H9 (cell line): ENCODE results near the gene HS3ST3B1. TPM values are rescaled to one million over a fixed set of nuclear protein-coding genes. Genes with fewer than 3 reads are reported as not detected.

Experiments
- DNase-seq: peaks from one replicate; pipeline ENCODE4 v3.0.0-alpha.2; 2017
- H2AFZ ChIP-seq: one replicate; pipeline ENCODE4 v1.6.1; 2013; ENCODE audit warnings: mild to moderate bottlenecking, low read length, control low read depth, moderate library complexity
- H2AK5ac ChIP-seq: 2 replicates; pipeline ENCODE4 v1.6.1; 2013; ENCODE audit warnings: low read length, control low read depth, mixed read lengths; ENCODE audit not compliant: insufficient read length
- H2BK120ac ChIP-seq: one replicate; pipeline ENCODE4 v1.6.1; 2013; ENCODE audit warnings: low read depth, mild to moderate bottlenecking, low read length, control low read depth, inconsistent platforms; ENCODE audit not compliant: poor library complexity, severe bottlenecking
- H2BK12ac ChIP-seq: 2 replicates; pipeline ENCODE4 v1.6.1; 2013; ENCODE audit warnings: low read length, control low read depth, mixed read lengths, low read depth; ENCODE audit not compliant: insufficient read length
- H2BK15ac ChIP-seq: 2 replicates; pipeline ENCODE4 v1.6.1; 2013; ENCODE audit warnings: low read depth, low read length, control low read depth
- H2BK20ac ChIP-seq: one replicate; pipeline ENCODE4 v1.6.1; 2013; ENCODE audit warnings: low read depth, mild to moderate bottlenecking, low read length, control low read depth, inconsistent platforms; ENCODE audit not compliant: poor library complexity, severe bottlenecking
- H2BK5ac ChIP-seq: 2 replicates; pipeline ENCODE4 v1.6.1; 2013; ENCODE audit warnings: low read length, control low read depth, mixed read lengths; ENCODE audit not compliant: insufficient read length
- H3K14ac ChIP-seq: 2 replicates; pipeline ENCODE4 v1.6.1; 2013; ENCODE audit warnings: low read length, control low read depth; ENCODE audit not compliant: insufficient read depth
- H3K18ac ChIP-seq: 2 replicates; pipeline ENCODE4 v1.6.1; 2013; ENCODE audit warnings: low read depth, mild to moderate bottlenecking, mixed read lengths, low read length, control low read depth; ENCODE audit not compliant: insufficient read length
- H3K23ac ChIP-seq: 2 replicates; pipeline ENCODE4 v1.6.1; 2013; ENCODE audit warnings: low read length, control low read depth, mixed read lengths, low read depth; ENCODE audit not compliant: insufficient read length
- H3K23me2 ChIP-seq: 2 replicates; pipeline ENCODE4 v1.6.1; 2013; ENCODE audit warnings: low read depth, mild to moderate bottlenecking, mixed read lengths, low read length, control low read depth; ENCODE audit not compliant: insufficient read length, poor library complexity, severe bottlenecking
- H3K27ac ChIP-seq: 2 replicates; pipeline ENCODE4 v1.5.1; 2013; ENCODE audit warnings: low read length, control low read depth, mixed read lengths, low read depth; ENCODE audit not compliant: insufficient read length
- H3K27me3 ChIP-seq: 2 replicates; pipeline ENCODE4 v1.6.1; 2013; ENCODE audit warnings: low read length, control low read depth, inconsistent platforms; ENCODE audit not compliant: insufficient read depth
- H3K4ac ChIP-seq: 2 replicates; pipeline ENCODE4 v1.6.1; 2013; ENCODE audit warnings: low read depth, mild to moderate bottlenecking, control low read depth, inconsistent platforms, low read length, moderate library complexity
- H3K4me1 ChIP-seq: 2 replicates; pipeline ENCODE4 v1.6.1; 2013; ENCODE audit warnings: low read length, control low read depth, inconsistent platforms; ENCODE audit not compliant: insufficient read depth
- H3K4me2 ChIP-seq: 2 replicates; pipeline ENCODE4 v1.6.1; 2013; ENCODE audit warnings: low read length, control low read depth, mixed read lengths; ENCODE audit not compliant: insufficient read length, insufficient read depth
- H3K56ac ChIP-seq: 2 replicates; pipeline ENCODE4 v1.6.1; 2013; ENCODE audit warnings: low read depth, mild to moderate bottlenecking, mixed read lengths, low read length, control low read depth; ENCODE audit not compliant: insufficient read length
- H3K79me1 ChIP-seq: 2 replicates; pipeline ENCODE4 v1.6.1; 2013; ENCODE audit warnings: low read depth, mild to moderate bottlenecking, moderate library complexity, low read length, control low read depth, inconsistent platforms; ENCODE audit not compliant: insufficient read depth, poor library complexity, severe bottlenecking
- H3K79me2 ChIP-seq: 2 replicates; pipeline ENCODE4 v1.6.1; 2013; ENCODE audit warnings: low read length, control low read depth, inconsistent platforms; ENCODE audit not compliant: insufficient read depth
- H3K9ac ChIP-seq: 2 replicates; pipeline ENCODE4 v1.6.1; 2013; ENCODE audit warnings: low read length, control low read depth, mixed read lengths; ENCODE audit not compliant: insufficient read length; ENCODE audit errors: extremely low read depth
- H3K9me3 ChIP-seq: one replicate; pipeline ENCODE4 v1.6.1; 2013; ENCODE audit warnings: low read depth, low read length, inconsistent platforms; ENCODE audit not compliant: control insufficient read depth
- H3T11ph ChIP-seq: one replicate; pipeline ENCODE4 v1.6.1; 2013; ENCODE audit warnings: mild to moderate bottlenecking, low read length, control low read depth, inconsistent platforms
- H4K20me1 ChIP-seq: one replicate; pipeline ENCODE4 v1.6.1; 2013; ENCODE audit not compliant: control insufficient read depth, insufficient read length, insufficient read depth
- H4K5ac ChIP-seq: 2 replicates; pipeline ENCODE4 v1.6.1; 2013; ENCODE audit warnings: low read depth, mild to moderate bottlenecking, mixed read lengths, low read length, control low read depth; ENCODE audit not compliant: insufficient read length
- H4K8ac ChIP-seq: replicated peaks from 2 replicates; pipeline ENCODE4 v1.6.1; 2013; ENCODE audit warnings: low read length, control low read depth, mixed read lengths, low read depth; ENCODE audit not compliant: insufficient read length
- H4K91ac ChIP-seq: 2 replicates; pipeline ENCODE4 v1.6.1; 2013; ENCODE audit warnings: low read depth, mild to moderate bottlenecking, moderate library complexity, mixed read lengths, low read length, control low read depth; ENCODE audit not compliant: insufficient read length
- H3K27ac Mint-ChIP-seq, 3 experiments: 2 replicates in 2 of 3; 3 replicates in 1 of 3; pipeline ENCODE4 v1.8.0; 2020 to 2021; ENCODE audit warnings: mixed read lengths in 3 of 3, mild to moderate bottlenecking in 1 of 3, moderate library complexity in 1 of 3
- H3K27me3 Mint-ChIP-seq: 2 replicates; pipeline ENCODE4 v1.8.0; 2021; ENCODE audit warnings: low read depth, mild to moderate bottlenecking, moderate library complexity, mixed read lengths
- H3K36me3 Mint-ChIP-seq, 3 experiments: 2 replicates in 2 of 3; 3 replicates in 1 of 3; pipeline ENCODE4 v1.8.0; 2020 to 2021; ENCODE audit warnings: low read depth in 3 of 3, mixed read lengths in 3 of 3; ENCODE audit not compliant: insufficient read depth in 1 of 3
- H3K4me1 Mint-ChIP-seq, 2 experiments: 2 replicates each; pipeline ENCODE4 v1.8.0; 2020; ENCODE audit warnings: mixed read lengths in 2 of 2
- H3K4me3 Mint-ChIP-seq, 2 experiments: 2 replicates in 1 of 2; 3 replicates in 1 of 2; pipeline ENCODE4 v1.8.0; 2020 to 2021; ENCODE audit warnings: mild to moderate bottlenecking in 2 of 2, mixed read lengths in 2 of 2, moderate library complexity in 1 of 2
- H3K9me3 Mint-ChIP-seq, 2 experiments: 2 replicates in 1 of 2; 3 replicates in 1 of 2; pipeline ENCODE4 v1.8.0; 2020; ENCODE audit warnings: mild to moderate bottlenecking in 2 of 2, mixed read lengths in 2 of 2, moderate library complexity in 1 of 2
- WGBS: extraction: QIAGEN DNeasy Blood & Tissue Kit; methylation state at CpG from one replicate; pipeline ENCODE4 v1.1.7; 2013; ENCODE audit warnings: missing lambda C conversion rate, low lambda C conversion rate, mixed read lengths; ENCODE audit not compliant: insufficient read length; ENCODE audit errors: extremely low coverage; 5-methylcytosine and 5-hydroxymethylcytosine counted together
- total RNA-seq: library from RNA; stranded (reverse); gene quantifications from 2 replicates; pipeline ENCODE4 v1.2.1, GENCODE V29; 2021
- TF ChIP-seq, protein P1 (sequence below): fragments of 200-600 bp; sonication (generic); conservative IDR thresholded peaks from 3 replicates; pipeline ENCODE4 v1.8.0; 2021; ENCODE audit warnings: antibody characterized with exemption, mild to moderate bottlenecking

The HS3ST3B1 gene
- total RNA-seq, 1 experiment from 2014 or later, result 2.8 TPM

DNA sequence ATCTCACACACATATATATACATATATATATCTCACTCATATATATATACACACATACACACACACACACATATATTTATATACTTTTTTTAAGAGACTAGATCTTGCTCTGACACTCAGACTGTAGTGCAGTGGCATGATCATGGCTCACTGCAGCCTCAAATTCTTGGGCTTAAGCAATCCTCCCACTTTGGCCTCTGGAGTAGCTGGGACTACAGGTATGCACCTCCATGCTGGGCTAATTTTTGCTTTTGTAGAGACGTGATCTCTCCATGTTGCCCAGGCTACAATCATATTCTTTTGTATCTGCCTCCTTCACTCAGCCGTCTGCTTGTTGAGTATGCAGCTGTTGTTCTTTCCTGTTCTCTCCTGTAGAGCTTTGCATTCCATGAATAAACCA is 60.6 kb downstream of the HS3ST3B1 start:
- Histone ChIP-seq H3K9me3 (no peaks in the 10 kb centered on the region), H4K91ac (no peak overlapping the region), H3K4me1 (peaks cover under 1% of the 10 kb centered on the region), H3K27ac (no peak overlapping the region), H2BK15ac (no peak overlapping the region), H3K23me2 (no peaks in the 10 kb centered on the region), H2BK120ac (no peak overlapping the region), H2AFZ (no peak overlapping the region), H3K79me1 (no peaks in the 10 kb centered on the region), H4K8ac (no peak overlapping the region), H3K79me2 (no peaks in the 10 kb centered on the region), H3K9ac (no peak overlapping the region), H3K14ac (no peak overlapping the region), H2BK20ac (no peak overlapping the region), H4K5ac (no peak overlapping the region), H3K23ac (no peak overlapping the region), H3K27me3 (no peaks in the 10 kb centered on the region), H2AK5ac (no peak overlapping the region), H2BK5ac (no peak overlapping the region), H3T11ph (no peak overlapping the region), H4K20me1 (no peaks in the 10 kb centered on the region), H3K56ac (no peak overlapping the region), H3K4ac (no peak overlapping the region), H2BK12ac (no peak overlapping the region), H3K4me2 (no peak overlapping the region), H3K18ac (no peak overlapping the region)
- Mint-ChIP-seq H3K4me3 (no peak overlapping the region), H3K27me3 (no peaks in the 10 kb centered on the region), H3K36me3 (no peaks in the 10 kb centered on the region), H3K27ac (no peak overlapping the region), H3K4me1 (peaks cover 4 to 8% of the 10 kb centered on the region in 2 experiments), H3K9me3 (no peaks in the 10 kb centered on the region)
- TF ChIP-seq, protein P1, sequence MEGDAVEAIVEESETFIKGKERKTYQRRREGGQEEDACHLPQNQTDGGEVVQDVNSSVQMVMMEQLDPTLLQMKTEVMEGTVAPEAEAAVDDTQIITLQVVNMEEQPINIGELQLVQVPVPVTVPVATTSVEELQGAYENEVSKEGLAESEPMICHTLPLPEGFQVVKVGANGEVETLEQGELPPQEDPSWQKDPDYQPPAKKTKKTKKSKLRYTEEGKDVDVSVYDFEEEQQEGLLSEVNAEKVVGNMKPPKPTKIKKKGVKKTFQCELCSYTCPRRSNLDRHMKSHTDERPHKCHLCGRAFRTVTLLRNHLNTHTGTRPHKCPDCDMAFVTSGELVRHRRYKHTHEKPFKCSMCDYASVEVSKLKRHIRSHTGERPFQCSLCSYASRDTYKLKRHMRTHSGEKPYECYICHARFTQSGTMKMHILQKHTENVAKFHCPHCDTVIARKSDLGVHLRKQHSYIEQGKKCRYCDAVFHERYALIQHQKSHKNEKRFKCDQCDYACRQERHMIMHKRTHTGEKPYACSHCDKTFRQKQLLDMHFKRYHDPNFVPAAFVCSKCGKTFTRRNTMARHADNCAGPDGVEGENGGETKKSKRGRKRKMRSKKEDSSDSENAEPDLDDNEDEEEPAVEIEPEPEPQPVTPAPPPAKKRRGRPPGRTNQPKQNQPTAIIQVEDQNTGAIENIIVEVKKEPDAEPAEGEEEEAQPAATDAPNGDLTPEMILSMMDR, result no peak
- WGBS, result no CpG with 5 or more reads among the region's 2 CpGs
- DNase-seq, result no peak
